ENCODE measurements around the gene GIMAP7. TPM values are rescaled to one million over a fixed set of nuclear protein-coding genes. Genes with fewer than 3 reads are reported as not detected.
"Not testable (repeated sequence)": the region's sequence is repeated elsewhere in the genome, so short reads cannot be mapped to it uniquely, and the experiment has no call there.

Gene GIMAP7
- total RNA-seq, 1 experiment from 2014 or later = not detected

DNA sequence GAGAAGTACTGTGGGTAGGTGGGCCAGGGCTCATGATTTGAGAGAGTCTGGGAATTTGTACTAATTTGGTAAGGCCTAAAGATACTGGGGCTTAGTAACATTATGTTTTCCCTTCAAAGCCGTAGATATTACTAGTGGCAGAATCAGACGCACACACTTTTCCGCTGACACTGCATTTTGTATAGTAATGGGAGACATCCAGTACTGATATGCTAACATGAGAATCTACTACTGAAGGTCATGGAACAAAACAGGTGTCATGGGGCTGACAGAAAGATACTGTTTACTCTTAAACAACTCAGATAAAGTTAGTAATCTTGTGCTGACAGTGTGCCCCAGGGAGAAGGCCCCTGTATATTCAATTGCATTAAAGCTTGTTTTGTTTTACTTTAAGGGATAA is 11.1 kb upstream of the GIMAP7 start:
- in situ Hi-C loops (cut with HindIII; ENCODE audit: low pct_unique_long_range_greater_than_20kb, low sequenced_read_pairs) = no loop called here
- DNase-seq (ENCODE audit: low read depth) = no peak

DNA sequence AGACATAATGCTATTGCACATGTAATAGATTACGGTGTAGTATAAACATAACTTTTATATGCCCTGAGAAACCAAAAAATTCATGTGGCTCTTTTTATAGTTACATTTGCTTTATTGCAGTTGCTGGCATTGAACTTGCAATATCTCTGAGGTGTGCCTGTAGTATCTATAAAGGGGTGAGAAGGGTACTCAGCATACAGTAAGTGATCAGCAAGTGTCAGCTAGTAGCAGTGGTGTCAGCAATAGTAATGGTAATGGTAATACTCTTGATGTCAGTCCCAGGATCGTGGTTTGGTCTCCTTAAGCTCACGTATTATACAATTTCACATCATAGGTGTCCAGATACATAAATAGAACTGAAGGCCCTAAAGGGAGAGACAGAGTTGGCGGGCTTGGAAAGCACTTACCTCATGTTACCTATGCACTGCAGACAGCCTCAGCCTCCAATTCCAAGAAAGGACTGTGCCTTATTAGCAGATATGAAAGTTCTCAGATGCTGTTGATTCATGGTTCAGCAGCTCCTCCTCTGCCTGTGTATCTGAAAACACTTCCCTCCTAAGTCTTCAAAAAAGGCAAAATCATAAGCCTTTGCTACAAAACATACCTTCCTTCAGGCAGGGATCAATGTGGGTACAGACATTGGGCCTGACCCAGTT is 6.6 kb upstream of the GIMAP7 start:
- no peak for DNase-seq (ENCODE audit: low read depth)
- in situ Hi-C loops (cut with HindIII; ENCODE audit: low pct_unique_long_range_greater_than_20kb, low sequenced_read_pairs) = no loop called here

DNA sequence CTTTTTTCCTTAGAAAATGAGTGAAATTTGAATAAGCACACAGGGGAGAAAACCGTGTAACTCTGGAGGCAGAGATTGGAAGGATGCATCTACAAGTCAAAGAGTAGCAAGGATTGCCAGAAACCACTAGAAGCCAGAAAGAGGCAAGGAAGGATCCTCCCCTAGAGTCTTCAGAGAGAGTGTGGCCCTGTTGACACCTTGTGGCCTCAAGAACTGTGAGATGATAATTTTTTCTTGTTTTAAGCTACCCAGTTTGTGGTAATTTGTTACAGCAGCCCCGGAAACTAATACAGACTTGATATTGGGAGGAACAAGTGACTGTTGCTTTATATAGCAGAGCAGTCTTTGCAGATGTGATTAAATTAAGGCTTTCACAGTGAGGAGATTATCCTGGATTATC is 3.6 kb upstream of the GIMAP7 start:
- in situ Hi-C loops (cut with HindIII; ENCODE audit: low pct_unique_long_range_greater_than_20kb, low sequenced_read_pairs) = no loop called here
- no peak for DNase-seq (ENCODE audit: low read depth)

DNA sequence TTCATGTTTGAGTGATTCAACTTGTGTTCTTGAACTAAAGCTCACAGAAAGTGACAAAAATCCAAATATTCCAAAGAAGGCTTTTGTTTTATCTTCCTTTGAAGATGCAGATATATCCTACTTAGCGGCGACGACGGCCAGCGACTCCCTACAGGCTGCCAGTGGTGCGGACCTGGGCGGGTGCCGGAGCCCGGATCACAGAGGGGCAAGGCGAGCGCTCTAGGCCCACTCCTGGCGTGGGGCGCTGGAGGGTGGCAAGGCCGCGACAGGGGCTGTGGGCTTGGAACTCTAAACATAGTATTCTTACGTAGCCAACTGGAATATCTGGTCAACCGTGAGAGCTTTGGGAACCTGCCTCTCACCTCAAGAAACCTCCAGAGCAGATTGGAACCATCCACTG is 914 bp upstream of the GIMAP7 start:
- no peak for DNase-seq (ENCODE audit: low read depth)
- in situ Hi-C loops (cut with HindIII; ENCODE audit: low pct_unique_long_range_greater_than_20kb, low sequenced_read_pairs) = no loop called here

DNA sequence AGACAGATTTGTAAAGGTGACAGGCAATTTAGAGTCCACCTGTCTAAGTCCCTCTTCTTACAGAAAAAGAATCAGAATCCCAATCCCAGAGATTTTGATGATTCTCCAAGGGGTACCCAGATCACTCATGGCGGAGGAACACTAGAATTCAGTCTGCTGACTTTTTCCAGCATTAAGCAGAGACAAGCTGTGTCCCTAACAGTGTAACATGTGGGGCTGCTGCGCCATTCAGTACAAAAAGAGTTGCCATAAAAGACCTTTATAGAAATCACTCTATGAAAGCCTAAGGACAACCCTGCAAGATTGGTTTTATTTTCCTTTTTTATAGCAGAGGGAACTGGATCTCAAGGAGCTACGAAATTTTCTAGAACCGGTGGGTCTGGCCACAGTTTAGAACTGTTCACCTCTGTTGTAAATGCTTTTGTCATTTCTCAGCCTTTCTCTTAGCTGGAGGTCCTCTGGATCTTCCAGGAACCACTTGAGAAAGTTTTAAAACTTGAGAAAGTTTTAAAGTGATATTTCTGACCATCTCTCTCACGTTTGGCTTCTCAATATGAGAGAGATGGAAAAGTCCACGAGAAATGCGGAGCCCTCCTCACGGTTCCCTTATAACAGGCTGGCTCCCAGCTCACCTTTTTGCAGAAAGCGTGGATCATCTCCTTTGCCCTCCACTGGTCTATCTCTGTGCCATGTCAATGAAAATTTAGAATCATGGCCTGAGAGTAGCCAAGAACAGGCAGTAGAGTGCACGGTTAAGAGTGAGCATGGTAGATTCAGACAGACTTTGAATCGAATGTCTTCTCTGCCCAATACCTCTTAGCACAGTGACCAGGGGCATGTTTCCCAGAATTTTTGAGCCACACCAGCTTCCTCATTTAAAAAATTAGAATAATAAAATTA is 826 bp downstream of the GIMAP7 start:
- DNase-seq (ENCODE audit: low read depth) = no peak
- in situ Hi-C loops (cut with HindIII; ENCODE audit: low pct_unique_long_range_greater_than_20kb, low sequenced_read_pairs) = no loop called here

DNA sequence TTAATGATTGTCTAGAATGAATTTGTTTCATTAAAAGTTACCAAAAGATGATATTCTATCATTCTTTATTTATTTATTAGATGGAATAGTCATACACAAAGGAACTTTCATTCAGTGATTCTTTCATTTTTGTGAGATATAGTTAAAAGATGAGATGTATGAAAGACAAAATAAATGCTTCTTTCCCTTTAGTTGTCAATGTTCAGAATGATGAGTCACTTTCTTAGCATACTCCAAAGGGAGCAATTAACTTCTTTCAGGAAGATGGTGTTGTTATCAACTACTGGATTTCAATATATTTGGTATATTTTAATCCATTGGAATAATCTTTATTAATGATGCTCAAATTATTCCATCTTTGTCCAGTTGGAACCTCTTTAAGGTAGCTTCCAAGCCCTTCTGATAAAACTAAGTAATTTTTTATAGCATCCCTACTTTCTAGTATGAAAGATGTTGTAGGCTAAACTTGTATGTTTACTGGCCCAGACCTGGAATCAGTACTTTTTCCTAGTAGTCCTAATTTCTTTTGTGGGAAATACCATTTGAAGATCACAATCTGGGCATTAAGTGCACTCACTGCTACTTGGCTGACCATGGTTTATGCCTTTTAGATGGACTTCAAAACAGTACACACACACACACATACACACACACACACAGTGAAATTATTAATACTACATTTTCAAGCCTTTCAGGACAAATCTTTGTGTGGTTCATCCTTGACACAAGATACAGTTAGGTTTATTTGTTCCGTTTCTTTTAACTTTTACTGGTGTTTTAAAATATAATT is 2.5 kb downstream of the GIMAP7 start:
- in situ Hi-C loops (cut with HindIII; ENCODE audit: low pct_unique_long_range_greater_than_20kb, low sequenced_read_pairs) = no loop called here

DNA sequence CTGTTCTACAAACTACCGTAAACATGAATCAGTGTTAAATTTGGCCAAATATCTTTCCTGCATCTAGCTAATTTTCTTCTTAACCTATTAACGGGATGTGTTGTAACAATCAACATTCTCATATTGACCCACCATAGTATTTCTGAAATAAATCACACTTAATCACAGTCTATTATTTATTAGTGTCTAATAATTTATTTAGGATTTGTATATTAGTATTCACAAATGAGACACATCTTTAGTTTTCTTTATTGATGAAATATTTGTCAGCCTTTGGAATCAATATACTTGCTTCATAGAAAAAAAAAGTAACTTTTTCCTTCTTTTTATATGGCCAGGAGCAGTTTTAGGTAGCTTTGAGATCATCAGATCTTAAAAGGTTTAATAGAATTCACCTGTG is 4.6 kb downstream of the GIMAP7 start:
- no peak for DNase-seq (ENCODE audit: low read depth)
- in situ Hi-C loops (cut with HindIII; ENCODE audit: low pct_unique_long_range_greater_than_20kb, low sequenced_read_pairs) = no loop called here

More for the DNA sequence above, 2.5 kb downstream of the GIMAP7 start:
- DNase-seq (ENCODE audit: low read depth) = no peak

DNA sequence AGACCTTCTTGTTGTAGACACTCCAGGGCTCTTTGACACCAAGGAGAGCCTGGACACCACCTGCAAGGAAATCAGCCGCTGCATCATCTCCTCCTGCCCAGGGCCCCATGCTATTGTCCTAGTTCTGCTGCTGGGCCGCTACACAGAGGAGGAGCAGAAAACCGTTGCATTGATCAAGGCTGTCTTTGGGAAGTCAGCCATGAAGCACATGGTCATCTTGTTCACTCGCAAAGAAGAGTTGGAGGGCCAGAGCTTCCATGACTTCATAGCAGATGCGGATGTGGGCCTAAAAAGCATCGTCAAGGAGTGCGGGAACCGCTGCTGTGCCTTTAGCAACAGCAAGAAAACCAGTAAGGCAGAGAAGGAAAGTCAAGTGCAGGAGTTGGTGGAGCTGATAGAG is 5.5 kb downstream of the GIMAP7 start:
- in situ Hi-C loops (cut with HindIII; ENCODE audit: low pct_unique_long_range_greater_than_20kb, low sequenced_read_pairs) = no loop called here

DNA sequence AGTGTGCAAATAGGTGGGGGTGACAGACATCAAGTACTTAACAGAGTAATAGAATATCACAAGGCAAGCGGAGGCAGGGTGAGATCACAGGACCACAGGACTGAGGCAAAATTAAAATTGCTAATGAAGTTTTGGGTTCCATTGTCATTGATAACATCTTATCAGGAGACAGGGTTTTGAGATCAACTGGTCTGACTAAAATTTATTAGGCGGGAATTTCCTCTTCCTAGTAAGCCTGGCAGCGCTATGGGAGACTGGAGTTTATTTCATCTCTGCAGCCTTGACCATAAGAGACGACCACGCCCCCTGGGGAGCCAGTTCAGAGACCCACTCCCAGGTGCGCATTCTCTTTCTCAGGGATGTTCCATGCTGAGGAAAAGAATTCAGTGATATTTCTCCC is 8.3 kb downstream of the GIMAP7 start:
- DNase-seq (ENCODE audit: low read depth); in situ Hi-C loops (cut with HindIII; ENCODE audit: low pct_unique_long_range_greater_than_20kb, low sequenced_read_pairs): not testable (repeated sequence)

More for the DNA sequence above, 5.5 kb downstream of the GIMAP7 start:
- no peak for DNase-seq (ENCODE audit: low read depth)

DNA sequence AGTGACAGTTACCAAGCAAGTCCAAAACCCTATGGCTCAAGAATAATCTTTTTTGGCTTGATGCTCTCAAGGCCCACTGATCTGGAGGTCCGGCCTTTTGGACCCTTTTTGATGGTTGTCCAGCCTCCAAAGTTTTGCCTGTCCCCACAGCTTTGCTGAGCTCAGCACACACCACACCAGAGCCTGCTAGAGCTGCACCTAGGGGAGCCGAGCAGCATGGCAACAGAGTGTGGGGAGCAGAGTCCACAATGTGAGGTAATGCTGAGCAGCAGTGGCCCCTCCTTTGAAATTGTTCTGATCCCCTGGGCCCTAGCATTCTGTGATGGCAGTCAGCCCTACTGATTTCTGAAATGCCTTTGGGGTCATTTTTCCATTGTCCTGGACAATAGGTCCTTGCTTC is 9.3 kb downstream of the GIMAP7 start:
- no peak for DNase-seq (ENCODE audit: low read depth)
- in situ Hi-C loops (cut with HindIII; ENCODE audit: low pct_unique_long_range_greater_than_20kb, low sequenced_read_pairs) = no loop called here

DNA sequence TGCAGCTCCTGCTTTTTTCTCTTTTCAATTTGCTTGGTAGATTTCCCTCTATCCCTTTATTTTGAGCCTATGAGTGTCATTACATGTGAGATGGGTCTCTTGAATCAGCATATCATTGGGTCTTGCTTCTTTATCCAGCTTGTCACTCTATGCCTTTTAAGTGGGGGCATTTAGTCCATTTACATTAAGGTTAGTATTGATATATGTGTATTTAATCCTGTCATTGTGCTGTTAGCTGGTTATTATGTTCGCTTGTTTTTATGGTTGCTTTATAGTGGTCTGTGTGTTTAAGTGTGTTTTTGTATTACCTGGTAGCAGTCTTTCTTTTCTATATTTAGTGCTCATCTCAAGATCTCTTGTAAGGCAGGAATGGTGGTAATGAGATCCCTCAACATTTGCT is 17.0 kb downstream of the GIMAP7 start:
- no peak for DNase-seq (ENCODE audit: low read depth)
- in situ Hi-C loops (cut with HindIII; ENCODE audit: low pct_unique_long_range_greater_than_20kb, low sequenced_read_pairs) = no loop called here

DNA sequence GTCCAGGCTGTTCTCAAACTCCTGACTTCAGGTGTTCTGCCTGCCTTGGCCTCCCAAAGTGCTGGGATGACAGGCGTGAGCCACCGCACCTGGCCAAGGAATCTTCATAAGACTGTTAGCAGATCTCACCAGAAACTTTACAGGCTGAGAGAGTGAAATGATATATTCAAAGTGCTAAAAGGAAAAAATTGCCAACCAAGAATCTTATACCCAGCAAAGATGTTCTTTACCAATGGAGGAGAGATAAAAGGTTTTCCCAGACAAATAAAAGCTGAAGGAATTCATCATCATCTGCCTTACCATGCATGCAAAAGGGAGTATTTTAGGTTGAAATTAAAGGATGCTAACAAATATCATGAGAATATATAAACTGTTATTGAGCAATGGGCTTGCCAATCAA is 23.6 kb downstream of the GIMAP7 start:
- in situ Hi-C loops (cut with HindIII; ENCODE audit: low pct_unique_long_range_greater_than_20kb, low sequenced_read_pairs) = no loop called here
- no peak for DNase-seq (ENCODE audit: low read depth)

DNA sequence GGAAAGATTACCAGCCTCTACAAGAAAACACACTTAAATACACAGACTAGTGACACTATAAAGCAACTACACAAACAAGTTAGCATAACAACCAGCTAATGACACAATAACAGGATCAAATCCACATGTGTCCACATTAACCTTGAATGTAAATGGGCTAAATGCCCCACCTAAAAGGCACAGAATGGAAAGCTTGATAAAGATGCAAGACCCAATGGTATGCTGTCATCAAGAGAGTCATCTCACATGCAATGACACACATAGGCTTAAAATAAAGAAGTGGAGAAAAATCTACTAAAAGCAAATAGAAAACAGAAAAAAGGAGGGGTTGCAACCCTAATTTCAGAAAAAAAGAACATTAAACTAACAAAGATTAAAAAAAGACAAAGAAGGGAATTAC is 38.5 kb downstream of the GIMAP7 start:
- in situ Hi-C loops (cut with HindIII; ENCODE audit: low pct_unique_long_range_greater_than_20kb, low sequenced_read_pairs) = no loop called here
- no peak for DNase-seq (ENCODE audit: low read depth)

DNA sequence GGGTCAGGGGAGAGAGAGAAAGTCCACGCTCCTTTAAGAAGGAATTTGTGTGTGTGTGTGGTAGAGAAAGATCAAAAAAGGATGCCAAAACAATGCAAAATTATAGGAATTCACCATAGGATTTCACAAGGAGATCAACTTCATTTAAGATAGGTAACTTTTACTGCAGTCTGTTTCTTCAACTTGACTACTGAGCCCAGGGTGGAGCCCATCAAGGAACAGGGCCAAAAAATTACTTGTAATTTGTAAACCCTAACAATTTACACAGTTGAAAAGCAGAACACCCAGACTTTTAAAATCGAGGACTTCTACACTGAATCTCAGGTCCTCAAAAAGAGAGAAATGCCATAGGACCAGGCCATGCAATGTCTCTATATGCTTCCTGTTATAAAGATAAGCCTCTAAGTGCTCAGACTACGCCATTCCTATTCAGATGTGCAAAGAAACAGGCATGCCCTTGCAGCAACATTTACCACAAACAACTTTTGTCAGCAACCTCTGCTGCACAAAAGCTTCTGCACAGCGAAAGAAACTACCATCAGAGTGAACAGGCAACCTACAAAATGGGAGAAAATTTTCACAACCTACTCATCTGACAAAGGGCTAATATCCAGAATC is 42.0 kb downstream of the GIMAP7 start:
- no peak for DNase-seq (ENCODE audit: low read depth)
- in situ Hi-C loops (cut with HindIII; ENCODE audit: low pct_unique_long_range_greater_than_20kb, low sequenced_read_pairs) = no loop called here

DNA sequence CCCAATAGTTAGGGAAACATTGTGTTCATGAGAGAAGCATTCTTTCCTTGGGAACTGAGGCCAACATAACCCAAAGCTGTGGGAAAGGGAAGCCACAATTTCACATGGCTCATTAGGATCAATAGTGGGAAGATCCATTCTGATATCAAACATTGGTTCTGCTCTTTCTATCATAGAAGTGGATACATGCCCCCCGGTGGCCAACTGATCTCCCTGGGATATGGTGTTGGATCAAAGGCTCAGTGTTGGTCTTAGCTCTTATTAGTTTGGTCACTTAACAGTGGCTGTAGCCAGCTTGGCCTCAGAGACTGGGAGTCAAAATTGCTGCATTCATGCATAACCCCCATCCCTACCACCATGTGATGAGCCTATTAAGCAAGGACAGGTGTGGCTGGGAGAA is 45.8 kb downstream of the GIMAP7 start:
- DNase-seq (ENCODE audit: low read depth) = no peak
- in situ Hi-C loops (cut with HindIII; ENCODE audit: low pct_unique_long_range_greater_than_20kb, low sequenced_read_pairs) = no loop called here

DNA sequence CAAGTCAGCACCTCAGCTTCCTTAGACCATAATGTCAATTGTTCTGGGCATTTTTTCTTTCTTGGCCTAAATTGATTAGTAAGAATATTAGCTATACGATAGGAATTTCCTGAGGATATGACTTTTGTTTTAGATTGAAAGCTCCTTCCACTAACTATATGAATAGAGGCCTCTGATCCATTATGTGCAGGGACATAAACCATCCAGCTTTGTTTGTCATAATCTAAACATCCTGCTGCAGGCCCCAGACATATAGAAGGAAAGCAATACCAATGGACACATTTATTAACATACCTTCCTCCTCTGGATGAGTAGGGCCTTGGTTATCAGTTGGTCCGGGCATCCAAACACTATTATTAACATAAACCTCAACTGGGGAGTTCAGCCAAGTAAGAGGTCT is 48.2 kb downstream of the GIMAP7 start:
- in situ Hi-C loops (cut with HindIII; ENCODE audit: low pct_unique_long_range_greater_than_20kb, low sequenced_read_pairs) = no loop called here
- no peak for DNase-seq (ENCODE audit: low read depth)

DNA sequence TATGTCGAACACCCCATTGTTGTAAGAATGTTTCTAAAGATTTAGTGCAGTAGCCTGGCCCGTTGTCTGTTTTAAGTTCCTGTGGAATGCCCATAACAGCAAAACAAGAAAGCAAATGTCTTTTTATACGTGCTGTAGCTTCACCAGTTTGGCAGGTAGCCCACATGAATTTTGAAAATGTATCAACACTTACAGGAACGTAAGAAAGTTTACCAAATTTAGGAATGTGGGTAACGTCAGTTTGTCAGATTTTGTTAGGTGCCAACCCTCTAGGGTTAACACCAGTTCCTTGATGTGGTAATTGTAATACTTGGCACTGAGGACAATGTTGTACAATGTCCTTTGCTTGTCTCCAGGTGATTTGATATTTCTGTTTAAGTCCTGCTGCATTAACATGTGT is 49.3 kb downstream of the GIMAP7 start:
- in situ Hi-C loops (cut with HindIII; ENCODE audit: low pct_unique_long_range_greater_than_20kb, low sequenced_read_pairs) = no loop called here
- DNase-seq (ENCODE audit: low read depth) = no peak

DNA sequence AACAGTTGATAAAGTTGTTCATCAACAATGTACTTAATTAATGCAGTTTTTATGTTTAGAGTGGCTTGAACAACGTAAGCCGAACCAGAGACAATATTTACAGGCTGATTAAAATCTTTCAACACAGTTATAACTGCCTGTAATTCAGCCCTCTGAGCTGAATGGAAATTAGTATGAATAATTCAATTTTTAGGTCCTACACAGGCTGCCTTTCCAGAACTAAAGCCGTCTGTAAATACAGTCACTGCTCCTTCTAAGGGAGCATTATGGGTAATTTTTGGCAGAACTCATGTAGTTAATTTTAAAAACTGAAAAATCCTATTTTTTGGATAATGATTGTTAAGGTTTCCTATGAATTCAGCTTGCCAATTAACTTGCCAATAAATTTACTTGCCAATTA is 49.9 kb downstream of the GIMAP7 start:
- DNase-seq (ENCODE audit: low read depth) = no peak
- in situ Hi-C loops (cut with HindIII; ENCODE audit: low pct_unique_long_range_greater_than_20kb, low sequenced_read_pairs) = no loop called here

DNA sequence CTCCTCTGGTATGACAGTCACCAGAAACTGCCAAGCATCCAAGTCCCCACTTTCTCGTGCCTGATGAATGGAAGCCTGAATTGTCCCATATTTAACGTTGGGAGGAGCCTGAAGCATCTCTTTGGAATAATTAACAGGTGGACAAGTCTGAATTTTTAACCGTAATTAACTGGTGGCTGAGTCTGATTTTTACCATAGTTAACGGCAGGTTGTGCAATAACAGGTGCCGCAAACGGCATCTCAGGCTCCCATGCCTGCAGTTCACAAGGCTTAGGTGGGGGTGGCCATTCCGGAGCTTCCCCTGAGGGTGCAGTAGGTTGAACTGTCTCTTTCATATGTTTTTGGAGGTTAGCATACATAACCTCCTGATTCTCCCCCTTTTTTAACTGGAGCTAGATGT is 50.6 kb downstream of the GIMAP7 start:
- in situ Hi-C loops (cut with HindIII; ENCODE audit: low pct_unique_long_range_greater_than_20kb, low sequenced_read_pairs) = no loop called here

More for the DNA sequence above, 50.6 kb downstream of the GIMAP7 start:
- no peak for DNase-seq (ENCODE audit: low read depth)
